Activated CD8-positive, alpha-beta memory T cell treated with anti-CD3 and anti-CD28 coated beads, Interleukin-2, amount 50 U/mL, for 48 hours (primary cell): ENCODE data around the gene EXOC4.
"Not testable (repeated sequence)": the region's sequence is repeated elsewhere in the genome, so short reads cannot be mapped to it uniquely, and the experiment has no call there.

Source experiments
- DNase-seq: peaks from one replicate; pipeline ENCODE4 v3.0.0-alpha.2; 2020

The EXOC4 gene

GRCh38 chr7:133315332-133316040 lies 62.6 kb downstream of the EXOC4 start:
- no peak for DNase-seq

DNA sequence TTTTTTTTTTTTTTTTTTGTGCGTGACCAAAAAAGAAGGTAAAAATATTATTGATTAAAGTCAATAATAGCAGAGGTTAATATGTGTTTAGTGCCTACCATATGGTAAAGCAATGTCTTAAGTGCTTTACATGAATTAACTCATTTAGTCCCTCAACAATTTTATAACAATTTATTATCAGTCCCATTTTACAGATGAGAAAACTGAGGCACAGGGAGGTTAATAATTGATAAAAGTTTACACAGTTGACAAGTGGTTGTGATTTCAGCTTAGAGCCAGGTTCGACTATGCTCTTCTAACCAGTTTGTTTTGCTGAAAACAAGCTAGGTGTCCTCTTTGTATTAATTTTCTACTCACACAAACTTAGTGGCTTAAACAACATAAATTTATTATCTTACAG lies 67.0 kb downstream of the EXOC4 start:
- no peak for DNase-seq

GRCh38 chr7:133320891-133321290 lies 68.0 kb downstream of the EXOC4 start:
- DNase-seq: no peak

- not testable (repeated sequence) for DNase-seq
Measured at GRCh38 chr7:133321366-133321765, 68.5 kb downstream of the EXOC4 start.

- DNase-seq: not testable (repeated sequence)
Measured at GRCh38 chr7:133326745-133327144, 73.9 kb downstream of the EXOC4 start.

DNA sequence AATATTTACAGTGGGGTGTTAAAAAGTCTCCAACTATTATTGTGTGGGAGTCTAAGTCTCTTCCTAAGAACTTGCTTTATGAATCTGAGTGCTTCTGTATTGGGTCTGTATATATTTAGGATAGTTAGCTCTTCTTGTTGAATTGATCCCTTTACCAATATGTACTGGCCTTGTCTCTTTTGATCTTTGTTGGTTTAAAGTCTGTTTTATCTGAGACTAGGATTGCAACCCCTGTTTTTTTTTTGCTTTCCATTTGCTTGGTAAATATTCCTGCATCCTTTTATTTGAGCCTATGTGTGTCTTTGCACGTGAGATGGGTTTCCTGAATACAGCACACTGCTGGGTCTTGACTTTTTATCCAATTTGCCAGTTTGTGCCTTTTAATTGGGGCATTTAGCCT lies 75.1 kb downstream of the EXOC4 start:
- DNase-seq: not testable (repeated sequence)

DNA sequence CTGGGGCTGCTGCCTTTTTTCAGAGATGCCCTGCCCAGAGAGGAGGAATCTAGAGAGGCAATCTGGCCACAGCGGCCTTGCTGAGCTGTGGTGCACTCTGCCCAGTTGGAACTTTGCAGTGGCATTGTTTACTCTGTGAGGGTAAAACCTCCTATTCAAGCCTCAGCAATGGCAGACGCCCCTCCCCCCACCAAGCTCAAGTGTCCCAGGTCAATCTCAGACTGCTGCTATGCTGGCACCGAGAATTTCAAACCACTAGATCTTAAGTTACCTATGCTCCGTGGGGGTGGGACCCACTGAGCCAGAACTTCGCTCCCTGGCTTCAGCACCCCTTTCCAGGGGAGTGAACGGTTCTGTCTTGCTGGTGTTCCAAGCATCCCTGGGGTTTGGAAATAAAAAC lies 77.2 kb downstream of the EXOC4 start:
- no peak for DNase-seq

DNA sequence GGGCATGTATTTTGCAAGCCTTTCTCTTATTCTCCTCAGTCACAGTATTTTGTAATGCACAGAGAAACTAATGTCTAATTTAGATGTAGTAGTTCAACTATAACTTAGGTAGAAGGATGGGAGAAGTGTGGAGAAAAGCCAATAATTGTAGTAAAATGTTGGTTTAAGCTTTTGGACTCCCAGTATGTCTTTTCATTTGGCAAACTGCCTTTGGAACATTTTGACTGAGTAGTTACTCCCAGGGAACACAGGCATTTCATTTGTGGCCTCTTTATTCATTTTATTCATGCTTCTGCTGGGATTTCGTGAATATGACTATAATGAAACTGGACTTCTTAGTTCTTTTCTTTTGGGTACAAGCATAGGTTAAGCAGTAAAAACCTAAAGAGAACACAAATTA lies 79.0 kb downstream of the EXOC4 start:
- DNase-seq: no peak

- DNase-seq: no peak
Measured at GRCh38 chr7:133339772-133340171, 86.9 kb downstream of the EXOC4 start.

- no peak for DNase-seq
Measured at GRCh38 chr7:133344275-133344674, 91.4 kb downstream of the EXOC4 start.

GRCh38 chr7:133345690-133346421 lies 93.0 kb downstream of the EXOC4 start:
- no peak for DNase-seq

DNA sequence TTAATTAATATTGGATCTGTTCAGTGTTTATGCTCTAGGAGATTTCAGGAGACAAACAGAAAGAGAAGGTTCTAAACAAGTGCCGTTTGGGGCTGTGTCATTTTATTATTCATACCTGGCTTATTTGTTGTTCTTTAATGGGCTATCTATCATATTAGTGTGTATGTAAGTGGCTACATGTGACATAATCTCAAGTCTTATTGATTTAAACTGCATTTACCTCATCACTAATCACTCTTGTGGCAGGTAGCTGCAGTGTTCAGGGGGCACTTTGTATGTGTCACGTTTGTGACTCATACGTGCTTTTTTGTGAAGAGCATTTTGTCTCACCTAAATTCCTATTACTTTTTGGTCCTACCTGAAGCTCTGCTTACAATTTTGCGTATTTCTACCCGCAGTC lies 95.4 kb downstream of the EXOC4 start:
- DNase-seq: no peak

GRCh38 chr7:133349101-133349500 lies 96.2 kb downstream of the EXOC4 start:
- DNase-seq: no peak

DNA sequence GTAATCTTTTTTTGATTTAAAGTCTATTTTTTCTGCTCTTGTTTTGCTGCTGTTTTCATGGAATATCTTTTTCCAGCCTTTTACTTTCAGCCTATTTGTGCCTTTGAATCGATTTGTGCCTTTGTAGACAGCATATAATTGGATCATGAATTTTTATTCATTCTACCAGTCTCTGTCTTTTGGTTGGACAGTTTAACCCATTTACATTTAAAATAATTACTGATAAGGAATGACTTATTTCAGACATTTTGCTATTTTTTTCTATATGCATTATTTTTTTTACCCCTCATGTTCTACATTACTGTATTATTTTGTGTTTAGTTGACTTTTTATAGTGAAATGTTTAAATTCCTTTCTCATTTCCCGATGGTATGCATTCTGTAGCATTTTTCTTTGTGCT lies 99.6 kb downstream of the EXOC4 start:
- DNase-seq: no peak

GRCh38 chr7:133353775-133354174 lies 100.9 kb downstream of the EXOC4 start:
- no peak for DNase-seq

DNA sequence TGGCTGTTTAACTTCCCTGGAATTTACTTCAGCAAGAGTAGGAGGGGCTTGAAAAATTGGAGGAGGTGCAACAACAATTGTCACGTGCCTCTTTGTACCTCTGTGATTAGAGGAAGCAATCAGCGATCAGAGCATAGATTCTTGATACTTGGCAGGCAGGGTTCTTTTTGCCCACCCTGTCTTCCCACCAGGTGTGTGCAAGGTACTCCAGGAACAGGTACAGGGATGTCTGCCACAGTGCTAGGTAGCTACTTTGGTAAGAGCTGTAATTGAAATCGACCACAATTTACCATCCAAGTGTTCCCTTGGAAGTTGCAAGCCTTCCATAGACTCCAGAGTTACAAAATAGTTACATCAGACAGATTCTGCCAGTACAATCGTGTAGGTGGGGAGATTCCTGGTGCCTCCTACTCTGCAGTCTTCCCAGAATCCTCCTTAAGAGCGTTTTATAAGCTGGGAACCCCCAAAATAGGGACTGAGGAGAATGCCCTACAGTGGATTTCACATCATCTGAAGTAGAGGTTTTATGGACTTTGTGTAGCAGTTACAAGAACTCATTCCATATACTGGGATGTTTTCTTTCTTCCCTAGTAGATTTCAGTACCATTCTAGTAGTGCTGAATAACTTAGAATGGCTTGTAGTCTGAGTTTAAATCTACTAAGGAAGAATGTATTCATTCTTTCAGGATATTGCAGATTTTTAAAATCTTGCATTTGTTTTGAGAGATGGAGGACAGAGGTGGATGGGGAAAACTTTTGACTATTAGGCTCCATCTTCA lies 101.9 kb downstream of the EXOC4 start:
- no peak for DNase-seq

GRCh38 chr7:133355325-133355708 lies 102.4 kb downstream of the EXOC4 start:
- DNase-seq: no peak

DNA sequence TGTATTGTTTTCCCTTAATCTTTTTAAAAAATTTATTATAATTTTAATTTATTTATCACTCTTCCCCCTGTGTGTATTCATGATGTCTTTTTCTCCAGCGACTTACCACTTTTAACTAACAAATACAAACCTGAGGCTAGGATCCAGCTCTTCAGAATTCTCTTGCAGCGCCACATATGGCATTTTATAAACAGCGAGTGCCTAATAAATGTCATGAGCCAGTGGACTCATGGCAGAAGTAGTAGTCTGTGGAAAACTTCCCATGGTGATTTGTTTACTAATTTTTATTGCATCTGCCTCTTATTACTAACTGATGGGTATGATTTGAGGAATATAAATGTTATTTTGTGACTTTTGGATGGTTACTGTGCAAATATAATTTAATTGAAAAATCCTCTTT lies 102.9 kb downstream of the EXOC4 start:
- DNase-seq: no peak

DNA sequence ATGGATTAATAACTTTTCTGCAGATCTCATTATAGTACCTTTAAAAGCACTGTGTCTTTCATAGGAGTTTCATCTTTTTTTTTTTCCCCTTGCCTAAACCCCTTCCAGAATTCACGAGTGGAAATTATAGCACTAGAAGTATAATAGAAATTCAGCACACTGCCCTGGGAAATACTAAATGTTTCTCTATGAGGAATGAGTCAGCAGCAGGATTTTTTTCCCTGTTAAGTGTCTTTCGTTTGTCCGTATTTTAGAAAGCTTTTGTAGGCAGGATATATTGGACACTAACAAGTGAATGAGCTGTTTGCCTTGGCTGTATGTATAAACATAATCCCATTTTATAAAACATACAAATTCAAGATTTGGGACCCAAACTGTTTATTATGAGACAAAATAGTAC lies 105.8 kb downstream of the EXOC4 start:
- no peak for DNase-seq

- no peak for DNase-seq
Measured at GRCh38 chr7:133359449-133359848, 106.6 kb downstream of the EXOC4 start.

DNA sequence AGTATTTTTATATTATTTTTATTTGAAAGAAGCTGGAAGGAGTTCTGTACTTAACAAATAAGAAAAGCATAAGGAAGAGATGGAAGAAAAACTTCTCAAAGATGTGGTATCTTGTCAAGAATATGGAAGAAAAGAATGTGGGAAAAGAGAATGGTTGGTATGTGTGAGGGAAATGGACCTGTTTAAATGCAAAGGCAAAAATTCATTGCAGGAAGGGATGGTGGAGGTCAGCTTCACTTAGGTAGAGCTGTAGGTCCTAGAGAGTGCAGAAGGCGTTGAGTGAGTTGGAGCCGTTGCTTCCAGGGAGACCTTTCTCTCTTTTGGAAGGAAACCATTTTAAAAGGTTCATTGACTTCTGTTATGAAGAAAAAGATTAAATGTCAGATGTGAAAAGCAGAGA lies 107.3 kb downstream of the EXOC4 start:
- no peak for DNase-seq

DNA sequence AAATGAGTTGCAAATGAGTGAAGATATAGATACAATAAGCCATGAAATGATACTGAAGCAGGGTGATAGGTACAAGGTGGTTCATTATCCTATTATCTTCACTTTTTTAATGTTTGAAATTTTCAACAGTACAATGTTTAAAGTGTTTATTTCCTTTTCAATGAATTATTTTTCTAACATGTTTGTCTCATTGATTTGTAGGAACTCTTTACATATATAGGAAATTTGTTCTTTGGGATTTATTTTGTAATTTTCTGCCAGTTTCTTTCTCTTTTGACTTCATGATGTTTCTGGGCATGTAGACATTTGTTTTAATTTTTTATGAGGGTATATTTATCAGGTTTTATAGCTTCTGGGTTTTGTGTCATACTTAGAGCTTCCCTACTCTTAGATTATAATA lies 108.9 kb downstream of the EXOC4 start:
- no peak for DNase-seq

- no peak for DNase-seq
Measured at GRCh38 chr7:133364959-133365690, 112.2 kb downstream of the EXOC4 start.
